ENCODE results near the gene SETBP1.

SETBP1 gene

DNA sequence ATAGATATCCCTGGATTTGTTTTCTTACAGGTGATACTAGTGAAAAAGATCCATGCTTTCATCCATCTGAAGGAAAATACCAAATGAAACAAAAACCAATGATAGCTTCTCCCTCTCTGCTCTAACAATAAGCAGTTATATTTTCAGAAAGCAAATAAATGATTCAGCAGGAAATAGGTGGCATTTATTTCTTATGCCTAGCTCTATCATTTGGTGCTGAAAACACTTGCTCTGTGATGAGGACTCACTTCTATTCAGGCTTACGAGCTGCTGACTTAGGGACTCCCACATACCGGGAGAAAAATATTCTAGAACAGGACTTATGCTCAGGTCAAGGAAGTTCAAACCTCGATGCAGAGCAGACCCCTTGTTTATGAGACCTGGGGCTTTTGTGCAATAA is 142.6 kb downstream of the SETBP1 start:
- TF ChIP-seq, protein P1, sequence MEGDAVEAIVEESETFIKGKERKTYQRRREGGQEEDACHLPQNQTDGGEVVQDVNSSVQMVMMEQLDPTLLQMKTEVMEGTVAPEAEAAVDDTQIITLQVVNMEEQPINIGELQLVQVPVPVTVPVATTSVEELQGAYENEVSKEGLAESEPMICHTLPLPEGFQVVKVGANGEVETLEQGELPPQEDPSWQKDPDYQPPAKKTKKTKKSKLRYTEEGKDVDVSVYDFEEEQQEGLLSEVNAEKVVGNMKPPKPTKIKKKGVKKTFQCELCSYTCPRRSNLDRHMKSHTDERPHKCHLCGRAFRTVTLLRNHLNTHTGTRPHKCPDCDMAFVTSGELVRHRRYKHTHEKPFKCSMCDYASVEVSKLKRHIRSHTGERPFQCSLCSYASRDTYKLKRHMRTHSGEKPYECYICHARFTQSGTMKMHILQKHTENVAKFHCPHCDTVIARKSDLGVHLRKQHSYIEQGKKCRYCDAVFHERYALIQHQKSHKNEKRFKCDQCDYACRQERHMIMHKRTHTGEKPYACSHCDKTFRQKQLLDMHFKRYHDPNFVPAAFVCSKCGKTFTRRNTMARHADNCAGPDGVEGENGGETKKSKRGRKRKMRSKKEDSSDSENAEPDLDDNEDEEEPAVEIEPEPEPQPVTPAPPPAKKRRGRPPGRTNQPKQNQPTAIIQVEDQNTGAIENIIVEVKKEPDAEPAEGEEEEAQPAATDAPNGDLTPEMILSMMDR (IDR thresholded peaks at IDR 0.05; ENCODE audit: low read depth, low read length, missing control alignments): no peak
- in situ Hi-C loops (cut with HindIII; ENCODE audit: low pct_ligation_motif_present, low sequenced_read_pairs): no loop called here
- Histone ChIP-seq H3K27ac (no peak overlapping the region), H3K27me3 (replicated peaks) (no peaks in the 10 kb centered on the region), H3K4me3 (ENCODE audit: low read depth, low read length) (no peak overlapping the region), H3K36me3 (replicated peaks) (no peaks in the 10 kb centered on the region)
- no peak for DNase-seq

DNA sequence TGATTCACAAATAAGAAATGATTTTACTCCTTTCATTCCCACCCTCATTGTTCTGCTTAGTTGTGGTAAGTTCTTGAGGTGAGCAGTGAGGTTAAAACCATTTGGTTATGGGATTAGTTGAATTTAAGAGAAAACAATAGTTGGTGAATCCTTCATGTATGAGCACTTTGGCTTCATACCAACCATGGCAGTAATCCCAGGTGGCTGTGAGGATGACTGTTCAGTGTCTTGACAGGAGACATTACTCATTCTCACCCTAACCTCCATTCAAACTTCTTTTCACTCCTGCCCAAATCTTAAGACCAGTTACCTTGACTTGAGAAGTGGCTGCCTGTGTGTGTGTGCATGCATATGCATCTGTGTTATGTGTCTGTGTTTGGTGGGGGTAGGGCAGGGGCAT is 143.1 kb downstream of the SETBP1 start:
- Histone ChIP-seq H3K27me3 (replicated peaks) (no peaks in the 10 kb centered on the region), H3K36me3 (replicated peaks) (no peaks in the 10 kb centered on the region), H3K27ac (no peak overlapping the region), H3K4me3 (ENCODE audit: low read depth, low read length) (no peak overlapping the region)
- DNase-seq: no peak
- in situ Hi-C loops (cut with HindIII; ENCODE audit: low pct_ligation_motif_present, low sequenced_read_pairs): no loop called here
- TF ChIP-seq, protein P1 (IDR thresholded peaks at IDR 0.05; ENCODE audit: low read depth, low read length, missing control alignments): no peak

DNA sequence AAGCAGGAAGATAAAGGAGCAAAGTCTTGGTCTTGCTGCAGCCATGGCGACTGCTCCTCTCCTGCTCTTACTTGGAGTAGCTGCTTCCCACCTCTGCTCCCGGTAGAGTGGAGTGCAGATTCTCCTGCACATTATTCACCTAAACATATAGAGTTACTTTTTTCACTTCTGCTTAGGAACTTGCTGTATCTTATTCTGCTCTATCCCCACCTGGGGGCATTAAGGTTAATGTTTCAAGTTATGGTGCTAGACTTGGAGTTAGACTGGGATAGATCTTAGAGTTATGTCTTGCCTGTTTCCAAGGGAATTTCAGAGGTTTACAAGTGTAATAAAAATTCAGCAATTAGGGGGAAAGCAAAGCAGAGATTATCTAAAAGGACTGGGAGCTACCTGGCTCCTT is 144.2 kb downstream of the SETBP1 start:
- in situ Hi-C loops (cut with HindIII; ENCODE audit: low pct_ligation_motif_present, low sequenced_read_pairs): no loop called here
- H3K4me3 ChIP-seq (ENCODE audit: low read depth, low read length): no peak overlapping the region
- no peak for DNase-seq
- H3K36me3 ChIP-seq (replicated peaks): no peaks in the 10 kb centered on the region
- no peaks in the 10 kb centered on the region for H3K27me3 ChIP-seq (replicated peaks)
- H3K27ac ChIP-seq: no peak overlapping the region
- TF ChIP-seq, protein P1 (IDR thresholded peaks at IDR 0.05; ENCODE audit: low read depth, low read length, missing control alignments): no peak

DNA sequence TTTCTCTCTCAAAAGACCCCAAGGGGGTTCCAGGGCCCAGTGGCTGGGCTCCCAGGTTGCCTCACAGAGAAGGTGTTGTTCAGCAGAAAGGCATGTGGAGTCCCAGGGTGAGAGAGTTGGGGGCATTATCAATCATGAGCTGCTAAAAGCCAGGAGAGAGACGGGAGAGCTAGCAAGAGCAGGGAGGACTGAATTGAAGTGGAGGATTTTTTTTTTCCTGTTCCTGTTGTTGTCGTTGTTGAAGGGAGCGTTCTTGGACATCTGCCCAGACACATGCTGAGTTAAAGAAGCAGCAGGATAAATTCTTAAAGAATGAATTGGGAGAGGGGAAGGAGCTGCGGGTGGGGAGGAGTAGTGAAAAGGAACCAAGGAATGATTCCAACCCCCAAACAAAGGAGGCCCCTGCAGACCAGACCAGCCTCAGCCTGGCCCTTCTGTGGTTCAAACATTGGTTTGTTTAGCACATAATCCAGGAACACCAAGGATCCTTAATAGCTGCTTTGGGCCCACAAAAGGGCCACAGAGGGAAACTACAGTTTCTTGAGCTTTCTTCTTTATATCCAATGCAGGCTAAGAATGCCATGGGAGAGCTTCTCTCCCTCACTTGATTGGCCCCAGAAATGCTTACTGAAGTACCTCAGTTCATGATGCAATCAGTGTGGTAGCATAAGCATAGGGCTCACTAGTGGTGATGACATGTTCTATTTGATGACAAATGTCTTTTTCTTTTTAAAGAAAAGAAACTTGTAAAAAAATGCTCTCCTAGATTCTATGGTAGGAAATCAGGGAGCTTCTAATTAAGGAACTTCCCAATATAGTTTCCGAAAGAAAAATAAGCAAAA is 146.0 kb downstream of the SETBP1 start:
- no peaks in the 10 kb centered on the region for H3K36me3 ChIP-seq (replicated peaks)
- TF ChIP-seq, protein P1 (IDR thresholded peaks at IDR 0.05; ENCODE audit: low read depth, low read length, missing control alignments): no peak
- H3K27ac ChIP-seq: peak overlapping the region; percentile 71
- in situ Hi-C loops (cut with HindIII; ENCODE audit: low pct_ligation_motif_present, low sequenced_read_pairs): no loop called here
- DNase-seq: peak; percentile 93
- no peak overlapping the region for H3K4me3 ChIP-seq (ENCODE audit: low read depth, low read length)
- H3K27me3 ChIP-seq (replicated peaks): no peaks in the 10 kb centered on the region

DNA sequence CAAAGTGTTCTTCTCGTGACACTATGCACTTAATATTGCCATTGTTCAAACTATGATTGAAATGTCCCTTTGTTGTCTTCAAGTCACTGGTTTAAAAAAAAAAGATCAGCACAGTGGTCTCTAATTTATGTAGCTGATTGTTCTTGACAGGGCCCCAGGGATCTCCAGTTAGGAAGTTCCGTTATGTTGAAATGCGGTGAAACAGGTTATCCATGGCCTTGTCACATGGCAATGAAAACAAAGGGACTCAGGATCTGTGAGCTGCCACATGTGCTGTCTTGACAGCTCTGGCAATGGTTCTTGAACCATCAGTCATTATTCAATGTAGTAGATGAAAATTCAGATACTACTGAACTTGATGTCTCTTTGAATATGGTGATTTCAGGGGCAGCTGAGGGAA is 147.4 kb downstream of the SETBP1 start:
- DNase-seq: no peak
- TF ChIP-seq, protein P1 (IDR thresholded peaks at IDR 0.05; ENCODE audit: low read depth, low read length, missing control alignments): no peak
- no peak overlapping the region for H3K4me3 ChIP-seq (ENCODE audit: low read depth, low read length)
- H3K27me3 ChIP-seq (replicated peaks): no peaks in the 10 kb centered on the region
- H3K36me3 ChIP-seq (replicated peaks): no peaks in the 10 kb centered on the region
- in situ Hi-C loops (cut with HindIII; ENCODE audit: low pct_ligation_motif_present, low sequenced_read_pairs): no loop called here
- H3K27ac ChIP-seq: no peak overlapping the region

DNA sequence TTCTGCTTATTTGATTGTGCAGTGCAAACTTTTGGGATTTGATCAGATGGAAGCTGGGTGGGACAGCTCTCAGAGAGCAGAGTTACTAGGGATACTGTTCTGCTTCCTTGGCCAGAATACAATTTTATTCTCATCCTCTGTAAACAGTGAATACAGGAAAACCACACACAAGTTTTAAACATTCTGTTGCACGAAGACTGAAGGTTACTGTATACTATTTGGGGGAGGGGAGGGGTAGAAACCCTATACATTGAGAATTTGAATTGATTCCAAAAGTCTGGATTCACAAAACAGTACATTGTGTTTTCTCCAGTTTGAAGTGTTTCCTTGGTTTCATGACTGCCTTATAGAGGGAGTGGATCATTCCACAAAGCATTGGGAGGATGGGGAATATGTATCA is 149.9 kb downstream of the SETBP1 start:
- in situ Hi-C loops (cut with HindIII; ENCODE audit: low pct_ligation_motif_present, low sequenced_read_pairs): no loop called here
- Histone ChIP-seq H3K4me3 (ENCODE audit: low read depth, low read length) (no peak overlapping the region), H3K27me3 (replicated peaks) (no peaks in the 10 kb centered on the region), H3K27ac (no peak overlapping the region), H3K36me3 (replicated peaks) (no peaks in the 10 kb centered on the region)
- no peak for DNase-seq
- TF ChIP-seq, protein P1 (IDR thresholded peaks at IDR 0.05; ENCODE audit: low read depth, low read length, missing control alignments): no peak
